Stimulated activated CD8-positive, alpha-beta memory T cell treated with anti-CD3 and anti-CD28 coated beads, Interleukin-4, amount 100 ng/mL, for 4 hours (primary cell): ENCODE data around the gene CCL14.
"Not testable (repeated sequence)": the region's sequence is repeated elsewhere in the genome, so short reads cannot be mapped to it uniquely, and the experiment has no call there.

Source experiments
- DNase-seq, 2 donors: peaks; one replicate each; pipeline ENCODE4 v3.0.0-alpha.2; 2020; ENCODE audit warnings: low read depth in 2 of 2, low spot score in 1 of 2

The CCL14 gene

DNA sequence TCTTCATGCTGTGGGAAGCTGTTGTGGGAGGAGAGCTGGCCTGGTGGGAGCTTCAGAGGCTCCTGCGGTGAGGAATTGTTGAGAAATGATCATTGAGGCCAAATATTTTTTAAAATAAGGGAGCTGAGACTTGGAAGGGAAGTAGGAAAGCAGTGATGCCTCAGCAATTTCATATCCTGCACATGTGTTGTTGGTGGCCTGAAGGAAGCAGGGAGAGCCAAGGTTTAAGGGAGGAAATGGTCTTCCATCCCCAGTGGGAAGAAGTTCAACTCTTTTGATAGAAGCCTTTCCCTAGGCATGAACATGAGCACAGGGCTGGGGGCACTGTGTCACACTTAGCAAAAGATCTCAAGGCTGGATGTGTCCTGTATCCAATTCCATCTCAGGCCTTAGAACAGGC lies at the start of gene CCL14:
Gene CCL14, minus strand, starts transcription at position 87 of the 400 bp plus-strand sequence. Its CDS starts 80 bp downstream, at position 7.
- DNase-seq: no peak

DNA sequence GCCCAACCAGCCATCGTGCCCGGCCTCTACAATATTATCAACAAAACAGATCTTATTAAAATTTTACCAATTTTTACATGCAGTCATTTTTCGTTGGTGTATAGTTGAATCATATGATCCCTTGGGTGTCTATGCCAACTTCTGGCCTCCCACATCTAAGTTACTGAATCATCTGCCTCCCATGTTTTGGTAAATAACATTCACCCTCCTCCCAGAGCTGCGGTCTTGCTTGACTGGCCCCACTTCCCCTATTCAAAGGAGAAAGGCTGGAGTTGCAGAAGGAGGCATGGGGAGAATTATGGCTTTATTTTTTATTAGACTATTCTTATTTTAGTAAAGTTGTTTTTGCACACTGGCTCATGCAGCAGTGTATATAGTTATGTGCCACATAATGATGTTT lies 49.7 kb upstream of the CCL14 start:
- DNase-seq: no peak

DNA sequence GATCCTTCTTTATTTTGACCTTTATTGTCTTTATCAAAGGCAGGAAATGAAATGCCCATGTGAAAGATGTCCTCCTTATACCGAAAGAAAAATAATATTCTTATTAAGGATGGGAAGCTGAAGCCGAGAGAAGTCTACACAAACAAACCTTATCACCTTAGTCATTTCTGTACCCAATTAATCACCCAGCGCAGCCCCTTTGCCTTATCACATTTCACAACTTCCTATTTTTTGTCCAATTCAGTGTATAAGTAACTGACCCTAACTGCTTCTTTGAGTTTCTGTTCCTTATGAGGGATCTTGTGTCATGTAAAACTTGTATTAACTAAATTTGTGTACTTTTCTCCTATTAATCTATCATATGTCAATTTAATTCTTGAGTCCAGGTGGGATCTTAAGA lies 47.6 kb upstream of the CCL14 start:
- DNase-seq: no peak

DNA sequence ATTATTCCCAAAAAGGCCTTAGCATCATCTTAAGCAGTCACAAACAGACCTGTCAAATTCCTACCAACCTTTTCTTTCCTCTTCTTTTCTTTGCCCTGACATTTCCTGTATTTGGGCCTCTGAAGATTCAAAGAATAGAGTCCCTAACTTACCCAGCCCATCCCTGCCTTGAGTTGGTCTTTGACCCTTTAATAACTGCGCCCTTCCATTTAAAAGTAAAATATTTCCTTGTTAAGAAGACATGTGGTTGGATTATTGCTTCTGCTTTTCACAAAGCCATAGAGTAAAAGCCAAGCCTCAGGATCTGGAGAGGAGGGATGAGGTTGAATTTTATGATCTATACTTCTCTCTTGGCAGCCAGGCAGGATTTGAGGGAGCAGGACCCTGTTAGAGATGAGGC lies 44.4 kb upstream of the CCL14 start:
- DNase-seq: no peak

DNA sequence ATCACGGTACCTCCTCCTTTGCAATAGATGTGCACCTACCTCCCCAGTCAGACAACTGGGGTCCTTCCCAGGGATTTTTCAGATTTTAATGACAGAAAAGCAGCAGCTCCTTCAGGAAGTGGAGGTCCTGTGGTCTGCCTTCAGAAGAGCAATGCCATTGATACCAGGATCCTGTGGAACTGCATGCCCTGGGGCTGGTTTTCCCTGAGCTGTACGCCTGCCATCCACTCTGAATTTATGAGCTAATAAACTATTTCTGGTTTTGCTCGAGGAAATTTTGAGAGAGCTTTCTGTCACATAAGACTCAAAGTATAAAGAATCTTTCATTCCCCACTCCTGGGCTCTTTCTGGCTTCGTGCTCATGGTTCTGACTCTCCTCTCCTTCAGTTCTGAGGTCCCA lies 41.2 kb upstream of the CCL14 start:
- DNase-seq: no peak

DNA sequence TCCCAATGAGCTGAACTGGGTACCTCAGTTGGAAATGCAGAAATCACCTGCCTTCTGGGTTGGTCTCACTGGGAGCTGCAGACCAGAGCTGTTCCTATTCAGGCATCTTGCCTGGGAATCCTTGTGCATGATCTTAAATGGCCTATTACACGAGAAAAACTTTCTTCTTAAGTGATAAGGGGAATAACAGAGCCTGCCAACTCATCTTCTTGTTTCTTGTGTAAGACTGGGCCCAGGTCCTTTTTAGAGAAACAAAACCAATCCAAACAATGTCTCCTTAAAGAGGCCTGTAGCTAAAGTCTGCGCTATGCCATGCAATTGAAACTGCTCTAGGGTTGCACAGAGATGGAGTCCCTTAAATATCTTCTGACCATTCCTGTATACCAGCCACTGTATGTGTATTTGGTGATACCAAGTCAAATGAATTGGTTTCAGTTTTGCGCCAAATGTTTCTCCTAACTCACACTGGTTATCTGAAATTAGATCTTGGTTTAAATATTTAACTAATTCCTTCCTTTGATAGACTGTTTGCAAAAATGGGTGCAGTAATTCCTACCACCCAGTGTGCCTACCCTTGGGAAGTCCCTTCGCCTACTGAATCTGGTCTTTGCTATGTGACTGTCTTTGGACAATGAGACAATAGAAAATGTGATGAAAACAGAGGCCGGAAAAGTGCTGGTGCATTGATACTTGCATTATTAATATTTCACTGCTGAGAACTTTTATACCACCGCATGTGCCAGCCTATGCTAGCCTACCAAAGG lies 37.8 kb upstream of the CCL14 start:
- DNase-seq: no peak

DNA sequence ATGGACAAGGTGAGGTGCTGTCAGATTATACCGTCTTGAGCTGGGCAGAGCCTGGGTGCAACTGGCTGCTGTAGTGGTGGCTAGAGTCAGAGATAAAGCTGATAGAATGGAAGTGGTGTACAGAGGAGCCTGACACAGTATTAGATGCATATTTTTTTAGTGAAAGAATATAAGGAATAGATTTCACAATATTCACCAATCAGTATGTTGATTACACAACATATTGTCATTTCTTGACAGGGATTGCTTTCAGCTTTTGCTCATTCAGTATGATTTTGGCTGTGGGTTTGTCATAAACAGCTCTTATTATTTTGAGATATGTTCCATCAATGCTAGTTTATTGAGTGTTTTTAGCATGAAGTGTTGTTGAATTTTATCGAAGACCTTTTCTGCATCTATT lies 32.9 kb upstream of the CCL14 start:
- no peak for DNase-seq

DNA sequence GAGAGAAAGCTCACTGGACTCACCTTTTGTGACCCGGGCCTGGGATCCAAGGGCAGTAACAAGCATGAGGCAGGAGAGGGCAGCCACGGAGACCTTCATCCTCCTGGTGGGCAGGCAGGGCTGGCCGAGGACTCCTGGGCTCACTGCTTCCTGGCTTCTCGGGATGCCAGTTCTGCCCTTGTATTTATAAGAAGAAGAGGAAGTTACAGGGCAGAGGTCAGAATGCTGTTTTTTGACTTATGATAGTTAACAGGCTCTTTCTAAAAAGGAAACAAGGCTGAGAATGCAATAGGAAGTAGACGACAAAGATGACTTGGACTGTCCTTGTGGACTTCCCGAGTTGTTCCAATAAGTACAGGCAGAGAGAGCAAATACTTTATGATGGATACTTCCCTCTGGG lies 31.3 kb upstream of the CCL14 start, which contains the start of gene CCL23:
Gene CCL23, minus strand, starts transcription at position 174 of the 400 bp plus-strand sequence. Its CDS starts 75 bp downstream, at position 99.
- no peak for DNase-seq

DNA sequence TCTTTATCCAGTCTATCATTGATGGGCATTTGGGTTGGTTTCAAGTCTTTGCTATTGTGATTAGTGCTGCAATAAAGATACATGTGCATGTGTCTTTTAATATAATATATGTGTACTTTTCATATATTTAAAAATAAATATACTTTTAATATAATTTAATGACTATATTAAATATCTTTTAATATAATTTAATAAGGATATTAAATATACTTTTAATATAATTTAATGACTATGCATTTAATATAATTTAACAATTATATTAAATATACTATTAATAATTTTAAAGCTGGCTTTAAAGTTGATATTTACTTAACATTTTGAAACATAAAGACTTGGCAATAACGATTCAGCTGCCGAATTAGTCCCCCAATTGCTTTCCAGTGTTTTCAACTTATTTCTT lies 30.0 kb upstream of the CCL14 start:
- no peak for DNase-seq

DNA sequence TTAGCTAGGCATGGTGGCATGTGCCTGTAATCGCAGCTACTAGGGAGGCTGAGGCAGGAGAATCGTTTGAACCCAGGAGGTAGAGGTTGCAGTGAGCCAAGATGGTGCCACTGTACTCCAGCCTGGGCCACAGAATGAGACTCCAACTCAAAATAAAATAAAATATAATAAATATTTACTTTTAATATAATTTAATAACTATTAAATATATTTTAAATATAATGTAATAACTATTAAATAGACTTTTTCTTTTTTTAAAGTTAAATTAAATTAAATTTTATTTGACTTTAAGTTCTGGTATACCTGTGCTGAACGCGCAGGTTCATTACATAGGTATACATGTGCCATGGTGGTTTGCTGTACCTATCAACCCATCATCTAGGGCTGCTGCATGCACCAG lies 29.4 kb upstream of the CCL14 start:
- not testable (repeated sequence) for DNase-seq

DNA sequence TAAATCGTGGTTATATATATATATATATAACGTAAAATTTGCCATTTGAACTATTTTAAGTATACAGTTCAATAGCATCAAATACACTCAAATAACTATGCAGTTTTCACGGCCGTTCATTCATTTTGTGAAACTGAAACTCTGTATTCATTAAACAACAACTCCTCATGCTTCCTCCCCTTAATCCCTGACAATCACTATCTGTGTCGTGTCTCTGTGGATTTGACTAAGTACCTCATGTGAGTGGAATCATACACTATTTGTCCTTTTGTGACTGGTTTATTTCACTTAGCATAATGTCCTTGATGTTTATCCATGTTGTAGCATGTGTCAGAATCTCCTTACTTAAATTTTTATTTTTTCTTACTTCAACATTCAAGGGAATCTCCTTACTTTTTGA lies 28.4 kb upstream of the CCL14 start:
- DNase-seq: no peak

DNA sequence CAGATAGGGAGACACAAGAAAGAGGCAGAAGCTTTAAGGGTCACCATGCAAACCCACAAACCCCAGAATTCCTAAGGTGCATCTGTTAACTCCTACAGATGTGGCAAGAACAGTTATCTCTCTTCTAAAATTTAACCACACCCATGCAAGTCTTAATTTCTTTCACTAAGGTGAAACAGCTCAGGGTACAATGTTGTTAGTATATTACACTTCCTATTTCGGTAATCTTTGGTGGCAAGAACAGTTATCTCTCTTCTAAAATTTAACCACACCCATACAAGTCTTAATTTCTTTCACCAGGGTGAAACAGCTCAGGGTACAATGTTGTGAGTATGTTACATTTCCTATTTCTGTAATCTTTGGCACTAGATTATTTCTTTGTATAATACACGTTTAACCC lies 24.7 kb upstream of the CCL14 start:
- DNase-seq: no peak

DNA sequence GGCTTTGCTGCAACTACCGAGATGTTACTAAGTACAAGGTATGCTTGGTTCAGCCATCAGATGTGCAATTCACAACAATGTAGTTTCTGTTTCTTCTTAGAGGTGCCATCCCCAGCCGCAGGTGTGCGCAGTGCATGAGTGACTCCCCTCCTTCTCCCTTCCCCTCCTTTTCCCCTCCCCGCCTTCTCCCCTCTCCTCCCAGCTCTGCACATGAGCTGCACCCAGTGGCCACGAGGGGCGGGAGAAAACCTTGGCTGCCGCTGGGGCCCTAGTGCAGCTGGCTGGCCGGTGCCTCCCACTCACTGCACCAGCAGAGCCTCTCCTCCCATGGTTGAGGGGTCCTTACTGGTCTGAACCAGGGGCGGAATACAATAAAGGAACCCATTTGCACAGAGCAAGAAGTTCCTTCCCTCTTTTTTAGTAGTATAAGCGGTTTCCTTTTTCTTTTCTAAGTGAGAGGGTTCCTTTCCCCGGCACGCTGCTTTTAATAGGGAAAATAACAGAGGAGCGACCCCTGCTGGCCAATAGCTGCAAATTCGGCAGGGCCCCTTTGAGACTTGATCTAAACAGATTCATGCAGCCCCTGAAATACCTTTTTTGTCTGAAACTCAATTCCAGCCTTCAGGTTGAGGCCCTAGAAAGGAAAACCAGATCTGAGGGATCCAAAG lies 22.6 kb upstream of the CCL14 start:
- no peak for DNase-seq

DNA sequence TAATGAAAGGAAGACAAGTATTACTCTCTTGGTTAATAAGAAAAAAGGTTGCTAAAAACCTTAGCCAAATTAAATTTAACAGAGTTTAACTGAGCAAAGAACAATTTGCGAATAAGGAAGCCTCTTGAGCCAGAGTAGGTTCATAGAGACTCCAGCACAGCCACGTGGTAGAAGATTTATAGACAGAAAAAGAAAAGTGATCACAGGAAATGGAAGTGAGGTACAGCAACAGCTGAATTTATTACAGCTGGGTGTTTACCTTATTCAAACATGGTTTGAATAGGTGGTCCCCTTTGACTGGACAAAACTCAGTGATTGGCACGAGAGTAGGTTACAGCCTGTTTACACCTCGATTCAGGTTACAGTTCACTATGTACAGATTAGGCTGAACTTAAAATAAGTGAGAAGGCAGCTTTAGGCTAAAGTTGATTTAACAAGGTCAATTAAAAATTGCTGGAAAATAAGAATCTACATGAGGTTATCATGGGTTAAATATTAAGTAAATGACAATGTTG lies 18.1 kb upstream of the CCL14 start:
- no peak for DNase-seq

DNA sequence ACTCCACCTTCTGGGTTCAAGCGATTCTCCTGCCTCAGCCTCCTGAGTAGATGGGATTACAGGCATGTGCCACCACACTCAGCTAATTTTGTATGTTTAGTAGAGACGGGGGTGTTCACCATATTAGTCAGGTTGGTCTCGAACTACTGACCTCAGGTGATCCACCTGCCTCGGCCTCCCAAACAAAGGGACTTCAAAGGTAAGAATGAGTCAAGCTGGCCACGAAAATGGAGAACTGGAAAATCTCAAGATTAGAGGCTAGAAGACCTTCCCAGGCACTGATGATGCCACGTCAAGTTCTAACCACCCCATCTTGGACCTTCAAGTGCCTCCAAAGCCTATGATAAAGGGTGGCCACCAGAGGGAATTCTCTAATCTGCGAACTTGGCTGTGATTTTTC lies 16.1 kb upstream of the CCL14 start:
- no peak for DNase-seq

DNA sequence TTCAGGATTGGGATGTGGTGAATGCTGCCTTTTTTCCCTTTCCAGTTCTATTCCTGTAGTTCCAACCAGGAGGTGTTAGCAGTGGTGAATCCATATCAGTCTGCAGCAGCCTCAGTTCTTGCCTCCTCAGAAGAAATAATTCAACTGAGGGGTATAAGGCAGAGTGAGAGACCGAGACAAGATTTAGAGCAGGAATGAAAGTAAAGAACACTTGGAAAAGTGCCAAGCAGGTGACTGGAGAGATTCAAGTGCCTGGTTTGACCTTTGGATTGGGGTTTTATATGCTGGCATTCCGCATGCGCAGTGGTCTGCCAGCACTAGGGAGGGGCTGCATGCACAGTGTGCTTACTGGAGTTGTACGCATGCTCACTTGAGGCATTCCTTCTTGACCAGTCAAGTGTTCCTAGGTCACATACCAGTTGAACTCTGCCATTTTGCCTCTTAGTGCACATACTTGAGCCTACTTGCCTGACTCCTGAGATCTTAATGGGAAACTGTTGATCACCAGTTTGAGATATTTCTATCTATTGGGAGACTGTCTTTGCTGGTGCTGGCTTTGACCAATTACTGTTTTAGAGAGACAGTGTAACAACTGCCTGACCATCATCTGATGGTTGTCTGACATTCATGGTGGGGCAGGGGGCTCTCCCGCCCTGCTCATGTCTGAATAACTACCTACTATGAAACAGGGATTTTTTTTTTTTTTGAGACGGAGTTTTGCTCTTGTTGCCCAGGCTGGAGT lies 15.5 kb upstream of the CCL14 start:
- no peak for DNase-seq

DNA sequence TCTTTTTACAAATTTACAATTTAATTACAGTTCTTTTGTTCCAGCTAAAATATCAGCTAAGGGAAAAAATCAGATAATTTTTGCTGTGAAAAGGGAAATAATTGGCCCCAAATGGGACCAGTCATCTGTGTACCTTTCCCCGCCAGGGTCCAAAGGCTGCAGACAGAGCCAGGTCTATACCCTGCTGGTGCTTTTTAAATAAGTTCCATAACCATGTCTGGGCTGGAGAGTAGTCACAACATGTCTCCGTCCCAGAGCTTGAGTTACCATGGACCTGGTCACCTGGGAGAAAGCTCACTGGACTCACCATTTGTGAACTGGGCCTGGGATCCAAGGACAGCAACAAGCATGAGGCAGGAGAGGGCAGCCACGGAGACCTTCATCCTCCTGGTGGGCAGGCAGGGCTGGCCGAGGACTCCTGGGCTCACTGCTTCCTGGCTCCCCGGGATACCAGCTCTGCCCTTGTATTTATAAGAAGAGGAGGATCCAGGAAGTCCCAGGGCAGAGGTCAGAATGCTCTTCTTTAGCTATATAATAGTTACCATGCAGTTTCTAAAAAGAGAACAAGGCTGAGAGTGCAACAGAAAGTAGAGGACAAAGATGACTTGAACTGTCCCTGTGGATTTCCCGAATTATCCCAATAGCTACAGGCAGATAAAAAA lies 14.7 kb upstream of the CCL14 start, which contains the start of gene CCL15:
Gene CCL15, minus strand, starts transcription at position 444 of the 662 bp plus-strand sequence. Its CDS starts 61 bp downstream, at position 383.
- DNase-seq: no peak

DNA sequence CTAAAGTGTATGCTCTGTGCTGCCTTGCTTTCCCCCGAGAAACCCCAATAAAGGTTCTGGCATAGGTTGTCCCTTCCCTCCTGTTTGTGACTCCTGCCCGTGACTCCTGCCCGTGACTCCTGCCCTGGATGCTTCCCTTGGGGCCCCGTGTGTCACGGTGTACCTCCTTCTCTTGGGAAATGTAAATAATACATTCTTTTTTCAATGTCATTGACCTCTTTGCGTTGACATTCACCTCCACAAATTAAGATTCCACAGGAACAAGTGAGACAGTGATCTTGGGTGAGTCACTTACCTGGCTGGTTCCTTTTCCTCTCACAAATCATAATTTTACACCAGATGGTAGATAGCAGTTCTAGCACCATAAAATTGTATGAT lies 14.2 kb upstream of the CCL14 start:
- DNase-seq: no peak

DNA sequence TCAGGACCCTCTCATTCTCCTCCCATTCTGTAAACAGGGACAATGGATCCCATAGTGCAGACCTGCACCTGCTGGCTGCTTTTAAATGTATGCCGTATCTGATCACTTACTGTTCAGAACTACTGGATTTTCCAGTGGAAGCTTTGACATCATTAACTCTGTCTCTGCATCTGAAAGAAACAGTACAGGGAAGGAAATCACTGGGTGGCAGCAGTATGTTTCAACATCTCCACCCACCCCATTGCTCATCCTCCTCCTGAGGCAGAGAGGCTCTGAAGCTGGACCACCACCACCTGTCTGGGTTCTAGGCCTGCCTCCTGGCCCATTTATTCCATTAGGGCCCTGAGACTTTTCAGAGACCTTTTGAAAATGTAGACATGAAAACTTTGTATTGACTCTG lies 12.2 kb upstream of the CCL14 start:
- no peak for DNase-seq

DNA sequence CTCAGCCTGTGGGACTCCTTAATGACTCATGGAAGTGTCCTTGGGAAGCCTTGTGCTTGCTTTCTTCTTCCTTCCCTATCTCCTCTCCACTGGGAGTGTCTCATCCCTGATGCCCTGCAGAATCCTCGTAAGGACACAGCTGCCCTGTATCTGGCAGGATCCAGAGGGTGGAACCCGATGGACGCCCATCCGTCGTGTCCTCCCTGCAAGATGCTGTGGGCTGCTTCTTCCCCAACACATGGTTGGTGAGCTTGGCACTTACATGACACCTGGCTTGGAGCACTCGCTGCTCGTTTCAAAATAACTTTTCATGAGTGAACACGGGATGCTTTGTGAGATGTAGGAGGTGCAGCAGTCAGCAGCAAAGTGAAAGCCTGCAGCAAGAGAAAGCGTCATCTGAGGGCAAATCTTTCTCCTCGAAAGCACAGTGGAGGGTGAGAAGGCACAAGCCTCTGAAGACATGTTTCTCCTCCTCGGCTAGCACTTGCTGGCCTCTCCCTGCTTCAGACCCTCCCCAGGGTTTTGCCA lies 11.6 kb upstream of the CCL14 start:
- no peak for DNase-seq

DNA sequence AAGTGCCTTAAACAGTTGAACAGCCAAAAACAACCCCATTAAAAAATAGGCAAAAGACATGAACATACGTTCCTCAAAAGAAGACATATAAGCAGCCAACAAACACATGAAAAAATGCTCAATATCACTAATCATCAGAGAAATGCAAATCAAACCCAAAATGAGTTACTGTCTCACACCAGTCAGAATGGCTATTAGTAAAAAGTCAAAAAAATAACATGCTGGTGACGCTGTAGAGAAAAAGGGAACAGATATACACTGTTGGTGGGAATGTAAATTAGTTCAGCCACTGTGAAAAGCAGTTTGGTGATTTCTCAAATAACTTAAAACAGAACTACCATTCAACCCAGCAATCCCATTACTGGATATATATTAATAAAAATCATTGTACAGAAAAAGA lies 8.8 kb upstream of the CCL14 start:
- DNase-seq: not testable (repeated sequence)
